Neural progenitor cell (in vitro differentiated cells): ENCODE measurements around the gene ARHGAP21.

ENCODE experiments used
- EZH2phosphoT487 ChIP-seq: fragments of 200-600 bp; sonication (generic); IDR thresholded peaks from 2 replicates; pipeline ENCODE4 v1.6.1; 2017; ENCODE audit warnings: antibody characterized with exemption
- TF ChIP-seq, protein P1 (sequence below): fragments of 200-600 bp; sonication (generic); IDR thresholded peaks from 2 replicates; pipeline ENCODE4 v1.5.1; 2017; ENCODE audit warnings: antibody characterized with exemption, mild to moderate bottlenecking

DNA sequence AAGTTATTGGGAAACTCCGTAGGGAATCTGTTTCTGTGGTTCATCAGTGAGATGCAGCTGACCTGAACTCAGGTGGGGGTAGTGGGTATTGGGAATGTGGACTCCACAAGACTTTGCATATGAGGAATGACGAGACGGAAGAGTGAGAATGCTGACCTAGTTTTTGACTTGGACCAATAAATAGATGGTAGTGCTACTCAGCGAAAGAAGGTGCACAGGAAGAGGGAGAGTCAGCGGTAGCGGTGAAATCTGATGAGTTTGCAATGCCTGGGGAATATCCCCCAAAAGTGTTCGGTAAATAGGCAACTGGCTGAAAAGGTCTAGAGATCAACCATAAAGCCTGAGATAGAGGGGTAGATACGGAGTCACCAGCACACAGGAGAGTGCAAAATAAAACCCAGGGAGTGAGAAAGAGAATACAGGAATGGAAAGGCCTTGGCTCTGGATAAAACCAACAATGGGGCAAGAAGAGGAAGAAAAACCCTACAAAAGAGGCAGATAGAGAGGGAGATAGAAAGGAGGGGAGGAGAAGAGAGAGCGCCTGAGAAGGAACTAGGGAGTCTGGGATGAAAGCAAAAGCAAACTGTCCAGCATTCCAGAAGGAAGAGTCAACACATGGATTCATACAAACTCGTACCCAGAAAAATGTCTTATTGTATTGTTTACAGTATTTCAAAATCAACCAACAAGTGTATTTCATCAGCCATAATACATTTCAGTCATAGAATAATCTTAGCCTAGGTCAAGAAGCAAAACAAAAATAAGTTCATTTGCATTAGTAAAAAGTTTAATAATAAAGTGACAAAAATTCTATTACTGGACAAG, 5.4 kb downstream of the ARHGAP21 start:
- TF ChIP-seq, protein P1, sequence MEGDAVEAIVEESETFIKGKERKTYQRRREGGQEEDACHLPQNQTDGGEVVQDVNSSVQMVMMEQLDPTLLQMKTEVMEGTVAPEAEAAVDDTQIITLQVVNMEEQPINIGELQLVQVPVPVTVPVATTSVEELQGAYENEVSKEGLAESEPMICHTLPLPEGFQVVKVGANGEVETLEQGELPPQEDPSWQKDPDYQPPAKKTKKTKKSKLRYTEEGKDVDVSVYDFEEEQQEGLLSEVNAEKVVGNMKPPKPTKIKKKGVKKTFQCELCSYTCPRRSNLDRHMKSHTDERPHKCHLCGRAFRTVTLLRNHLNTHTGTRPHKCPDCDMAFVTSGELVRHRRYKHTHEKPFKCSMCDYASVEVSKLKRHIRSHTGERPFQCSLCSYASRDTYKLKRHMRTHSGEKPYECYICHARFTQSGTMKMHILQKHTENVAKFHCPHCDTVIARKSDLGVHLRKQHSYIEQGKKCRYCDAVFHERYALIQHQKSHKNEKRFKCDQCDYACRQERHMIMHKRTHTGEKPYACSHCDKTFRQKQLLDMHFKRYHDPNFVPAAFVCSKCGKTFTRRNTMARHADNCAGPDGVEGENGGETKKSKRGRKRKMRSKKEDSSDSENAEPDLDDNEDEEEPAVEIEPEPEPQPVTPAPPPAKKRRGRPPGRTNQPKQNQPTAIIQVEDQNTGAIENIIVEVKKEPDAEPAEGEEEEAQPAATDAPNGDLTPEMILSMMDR = no peak
- TF ChIP-seq EZH2phosphoT487 = no peak
